GM18867 (cell line): ENCODE measurements around the gene CBLL1.

ENCODE experiments used
- ATAC-seq: cut with Tn5 transposase; IDR thresholded peaks from one replicate; pipeline ENCODE4 v1.9.1; 2021; ENCODE audit warnings: mild to moderate bottlenecking, moderate library complexity; ENCODE audit not compliant: unreplicated experiment

Gene CBLL1

GRCh38 chr7:107742678-107743566, 1.0 kb upstream of the CBLL1 start:
- peak; percentile 45 for ATAC-seq

- ATAC-seq = peak; percentile 36
Observed at GRCh38 chr7:107744345-107744750, 406 bp downstream of the CBLL1 start.

GRCh38 chr7:107746006-107746405, 2.1 kb downstream of the CBLL1 start:
- no peak for ATAC-seq

- ATAC-seq = no peak
Observed at GRCh38 chr7:107751113-107751512, 7.2 kb downstream of the CBLL1 start.

GRCh38 chr7:107754642-107755041, 10.7 kb downstream of the CBLL1 start:
- no peak for ATAC-seq

GRCh38 chr7:107758667-107759066, 14.7 kb downstream of the CBLL1 start:
- ATAC-seq = no peak

GRCh38 chr7:107767391-107767790, 23.4 kb downstream of the CBLL1 start:
- no peak for ATAC-seq

- ATAC-seq = no peak
Observed at GRCh38 chr7:107768263-107768662, 24.3 kb downstream of the CBLL1 start.

- no peak for ATAC-seq
Observed at GRCh38 chr7:107773027-107773426, 29.1 kb downstream of the CBLL1 start.

GRCh38 chr7:107777702-107778101, 33.8 kb downstream of the CBLL1 start:
- ATAC-seq = no peak

GRCh38 chr7:107778283-107778682, 34.3 kb downstream of the CBLL1 start:
- ATAC-seq = no peak

- no peak for ATAC-seq
Observed at GRCh38 chr7:107779647-107780099, 35.7 kb downstream of the CBLL1 start.

- no peak for ATAC-seq
Observed at GRCh38 chr7:107782374-107782773, 38.4 kb downstream of the CBLL1 start.

GRCh38 chr7:107783648-107784047, 39.7 kb downstream of the CBLL1 start:
- ATAC-seq = no peak

- no peak for ATAC-seq
Observed at GRCh38 chr7:107785170-107785569, 41.2 kb downstream of the CBLL1 start.

- ATAC-seq = no peak
Observed at GRCh38 chr7:107785926-107786325, 42.0 kb downstream of the CBLL1 start.

GRCh38 chr7:107788216-107788615, 44.3 kb downstream of the CBLL1 start:
- no peak for ATAC-seq

- no peak for ATAC-seq
Observed at GRCh38 chr7:107788662-107789061, 44.7 kb downstream of the CBLL1 start.

GRCh38 chr7:107789647-107790046, 45.7 kb downstream of the CBLL1 start:
- ATAC-seq = no peak

GRCh38 chr7:107792364-107792763, 48.4 kb downstream of the CBLL1 start:
- no peak for ATAC-seq

GRCh38 chr7:107799647-107800264, 55.8 kb downstream of the CBLL1 start:
- no peak for ATAC-seq

GRCh38 chr7:107803009-107803610, 59.2 kb downstream of the CBLL1 start, which contains the start of gene SLC26A3:
SLC26A3 (minus strand) TSS chr7:107803223; CDS start chr7:107794509, 8,714 bp downstream.
- ATAC-seq = no peak
